Neural crest cell (in vitro differentiated cells): ENCODE measurements around the gene GPR35. TPM values are rescaled to one million over a fixed set of nuclear protein-coding genes. Genes with fewer than 3 reads are reported as not detected.

Experiments
- DNase-seq: peaks from one replicate; pipeline ENCODE4 v3.0.0; 2021; ENCODE audit warnings: low read depth, mixed read lengths, low spot score
- H3K27ac Mint-ChIP-seq: one replicate; pipeline ENCODE4 v1.8.0; 2021; ENCODE audit warnings: mild to moderate bottlenecking, mixed read lengths; ENCODE audit not compliant: unreplicated experiment
- H3K27me3 Mint-ChIP-seq: 2 replicates; pipeline ENCODE4 v1.8.0; 2021; ENCODE audit warnings: low read depth, mild to moderate bottlenecking, mixed read lengths
- H3K36me3 Mint-ChIP-seq: 2 replicates; pipeline ENCODE4 v1.8.0; 2021; ENCODE audit warnings: low read depth, mild to moderate bottlenecking, mixed read lengths
- H3K4me1 Mint-ChIP-seq: 2 replicates; pipeline ENCODE4 v1.8.0; 2021; ENCODE audit warnings: mixed read lengths
- H3K4me3 Mint-ChIP-seq: one replicate; pipeline ENCODE4 v1.8.0; 2021; ENCODE audit warnings: mild to moderate bottlenecking, mixed read lengths
- H3K9me3 Mint-ChIP-seq: 2 replicates; pipeline ENCODE4 v1.8.0; 2021; ENCODE audit warnings: mixed read lengths
- CTCF ChIP-seq: fragments of 200-600 bp; sonication (generic); conservative IDR thresholded peaks from 2 replicates; pipeline ENCODE4 v1.5.0; 2021; ENCODE audit warnings: antibody characterized with exemption, mild to moderate bottlenecking
- total RNA-seq: library from RNA; stranded (reverse); gene quantifications from 2 replicates; pipeline ENCODE4 v1.2.1, GENCODE V29; 2021

The GPR35 gene
- total RNA-seq, 1 donor from 2014 or later, result 1.7 TPM

GRCh38 chr2:240601831-240602160 lies 23.5 kb upstream of the GPR35 start:
- TF ChIP-seq CTCF, result no peak
- no peak for DNase-seq
- H3K4me3 Mint-ChIP-seq, result no peak overlapping the region
- no peaks in the 10 kb centered on the region for H3K36me3 Mint-ChIP-seq
- no peaks in the 10 kb centered on the region for H3K9me3 Mint-ChIP-seq
- peaks cover 7% of the 10 kb centered on the region for H3K4me1 Mint-ChIP-seq
- H3K27ac Mint-ChIP-seq, result no peak overlapping the region
- no peaks in the 10 kb centered on the region for H3K27me3 Mint-ChIP-seq

DNA sequence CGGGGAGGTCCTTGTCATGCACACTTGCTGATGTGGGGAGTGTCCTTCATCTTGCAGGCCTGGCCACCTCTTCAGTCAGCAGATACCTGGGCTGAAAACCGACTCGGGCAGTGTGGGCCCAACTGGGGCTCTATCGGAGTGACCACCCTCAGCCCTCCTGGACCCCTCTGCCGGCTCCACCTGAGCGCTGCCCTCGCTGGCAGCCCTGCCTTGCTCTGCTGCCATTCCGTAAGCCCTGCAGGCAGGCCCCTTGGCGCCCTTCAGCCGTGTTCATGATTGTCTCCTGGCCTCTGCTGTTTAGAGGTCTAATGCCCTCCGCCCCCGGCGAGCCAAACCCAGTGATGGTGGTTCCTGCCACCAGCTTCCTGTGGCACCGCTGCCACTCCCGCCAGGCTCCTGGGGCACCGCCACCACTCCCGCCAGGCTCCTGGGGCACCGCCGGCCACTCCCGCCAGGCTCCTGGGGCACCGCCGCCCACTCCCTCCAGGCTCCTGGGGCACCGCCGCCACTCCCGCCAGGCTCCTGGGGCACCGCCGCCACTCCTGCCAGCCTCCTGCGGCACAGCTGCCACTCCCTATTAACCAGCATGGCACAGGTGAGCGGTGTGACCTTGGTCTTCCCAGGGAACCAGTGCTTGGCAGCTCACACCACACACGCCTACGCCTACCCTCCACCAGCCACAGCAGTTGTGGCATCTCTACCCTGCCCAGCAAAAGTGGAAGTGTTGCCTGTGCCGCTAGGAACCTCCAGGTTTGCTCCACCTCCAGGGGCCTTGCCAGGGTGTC lies 22.8 kb upstream of the GPR35 start:
- no peaks in the 10 kb centered on the region for H3K27me3 Mint-ChIP-seq
- peaks cover 7% of the 10 kb centered on the region for H3K4me1 Mint-ChIP-seq
- no peak overlapping the region for H3K4me3 Mint-ChIP-seq
- no peak overlapping the region for H3K27ac Mint-ChIP-seq
- DNase-seq, result no peak
- TF ChIP-seq CTCF, result no peak
- no peaks in the 10 kb centered on the region for H3K36me3 Mint-ChIP-seq
- no peaks in the 10 kb centered on the region for H3K9me3 Mint-ChIP-seq

DNA sequence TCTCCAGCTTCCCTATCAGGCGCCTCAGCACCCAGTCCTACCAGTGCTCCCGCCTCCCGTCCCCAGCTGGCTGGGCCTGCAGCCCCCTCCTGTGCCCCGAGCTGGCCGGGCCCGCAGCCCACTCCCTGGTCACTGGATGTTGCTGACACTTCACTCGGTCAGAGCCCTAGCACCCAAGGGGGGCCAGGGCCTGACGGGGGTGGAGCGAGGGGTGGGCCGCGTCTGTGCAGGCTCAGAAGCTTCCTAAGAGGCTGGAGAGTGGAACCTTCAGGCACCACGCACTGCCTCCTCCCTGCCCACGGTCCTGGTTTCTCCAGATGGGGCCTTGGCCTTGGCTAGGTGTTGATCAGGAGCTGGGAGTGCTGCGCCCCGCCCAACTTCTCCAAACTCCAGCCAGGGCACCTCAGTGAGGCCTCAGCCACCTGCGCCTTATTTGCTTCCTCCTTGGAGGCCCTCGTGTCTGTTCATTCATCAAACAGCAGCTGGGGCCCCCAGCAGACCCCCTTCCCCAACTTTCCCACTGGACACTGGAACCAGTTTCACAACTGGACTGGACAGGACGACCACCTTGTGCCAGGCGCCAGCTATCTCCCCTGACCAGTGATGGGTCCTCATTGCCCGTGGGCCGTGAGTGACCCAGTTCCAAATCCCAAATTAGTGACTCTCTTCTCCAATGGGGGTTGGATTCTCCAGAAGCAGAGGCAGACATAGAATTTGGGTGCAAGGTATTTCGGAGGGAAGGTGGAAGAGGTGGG lies 22.0 kb upstream of the GPR35 start:
- TF ChIP-seq CTCF, result no peak
- DNase-seq, result no peak
- Mint-ChIP-seq H3K36me3 (no peaks in the 10 kb centered on the region), H3K4me3 (no peak overlapping the region), H3K27ac (no peak overlapping the region), H3K27me3 (no peaks in the 10 kb centered on the region), H3K9me3 (no peaks in the 10 kb centered on the region), H3K4me1 (peaks cover 7% of the 10 kb centered on the region)

DNA sequence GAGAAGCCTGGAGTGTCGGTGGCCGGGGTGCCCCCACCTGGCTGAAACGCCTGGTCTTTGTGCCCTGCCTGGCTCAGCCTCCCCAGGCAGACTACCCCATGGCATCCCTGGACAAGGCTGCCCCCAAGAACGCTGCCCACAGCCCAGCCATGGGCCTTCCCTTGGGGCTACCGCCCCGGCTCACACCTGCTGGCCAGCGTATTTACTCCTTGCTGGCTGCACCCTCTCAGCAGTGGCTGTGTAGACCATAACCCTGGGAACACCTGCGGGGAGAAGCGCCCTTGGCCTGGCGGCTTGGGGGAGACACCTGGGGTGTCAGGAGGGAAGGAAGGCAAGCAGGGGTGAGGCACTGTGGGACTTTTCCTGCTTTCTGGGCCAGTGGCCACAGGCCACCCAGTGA lies 21.4 kb upstream of the GPR35 start:
- TF ChIP-seq CTCF, result no peak
- Mint-ChIP-seq H3K27ac (no peak overlapping the region), H3K4me1 (peaks cover 7% of the 10 kb centered on the region), H3K36me3 (no peaks in the 10 kb centered on the region), H3K27me3 (no peaks in the 10 kb centered on the region), H3K4me3 (no peak overlapping the region), H3K9me3 (no peaks in the 10 kb centered on the region)
- DNase-seq, result no peak

GRCh38 chr2:240604291-240604938 lies 20.9 kb upstream of the GPR35 start:
- Mint-ChIP-seq H3K27ac (no peak overlapping the region), H3K4me1 (peaks cover 7% of the 10 kb centered on the region), H3K36me3 (no peaks in the 10 kb centered on the region), H3K4me3 (peak overlapping the region; percentile 27), H3K9me3 (no peaks in the 10 kb centered on the region), H3K27me3 (no peaks in the 10 kb centered on the region)
- peak; percentile 48 for DNase-seq
- TF ChIP-seq CTCF, result peak; percentile 59
